ENCODE results near the gene ETFRF1. TPM values are rescaled to one million over a fixed set of nuclear protein-coding genes. Genes with fewer than 3 reads are reported as not detected.

Gene ETFRF1
- total RNA-seq, 1 donor from 2014 or later = 24.7 TPM

DNA sequence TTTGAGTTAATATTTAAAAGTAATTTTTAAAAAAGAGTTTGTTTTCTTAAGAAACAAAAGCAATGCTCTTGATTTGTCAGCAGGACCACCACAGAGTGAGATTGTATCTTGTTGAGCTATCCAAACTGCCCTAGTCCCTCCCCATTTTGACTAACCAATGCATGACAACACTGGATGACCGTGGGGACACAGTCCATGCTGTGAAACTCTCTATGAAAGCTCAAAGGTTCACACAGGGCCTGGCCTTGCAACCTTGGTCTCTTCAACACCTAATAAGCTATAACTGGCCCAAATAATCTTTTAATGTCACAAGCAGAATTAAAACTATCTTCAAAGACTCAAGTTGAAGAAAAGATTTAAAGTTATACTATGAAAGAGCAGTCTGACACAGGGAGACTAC is 13.5 kb downstream of the ETFRF1 start:
- H3K27ac ChIP-seq = no peak overlapping the region
- no peaks in the 10 kb centered on the region for H3K27me3 ChIP-seq (ENCODE audit: low read depth)
- DNase-seq (no peak), ATAC-seq (no peak)
- no peaks in the 10 kb centered on the region for H3K4me1 ChIP-seq
- TF ChIP-seq, protein P1, sequence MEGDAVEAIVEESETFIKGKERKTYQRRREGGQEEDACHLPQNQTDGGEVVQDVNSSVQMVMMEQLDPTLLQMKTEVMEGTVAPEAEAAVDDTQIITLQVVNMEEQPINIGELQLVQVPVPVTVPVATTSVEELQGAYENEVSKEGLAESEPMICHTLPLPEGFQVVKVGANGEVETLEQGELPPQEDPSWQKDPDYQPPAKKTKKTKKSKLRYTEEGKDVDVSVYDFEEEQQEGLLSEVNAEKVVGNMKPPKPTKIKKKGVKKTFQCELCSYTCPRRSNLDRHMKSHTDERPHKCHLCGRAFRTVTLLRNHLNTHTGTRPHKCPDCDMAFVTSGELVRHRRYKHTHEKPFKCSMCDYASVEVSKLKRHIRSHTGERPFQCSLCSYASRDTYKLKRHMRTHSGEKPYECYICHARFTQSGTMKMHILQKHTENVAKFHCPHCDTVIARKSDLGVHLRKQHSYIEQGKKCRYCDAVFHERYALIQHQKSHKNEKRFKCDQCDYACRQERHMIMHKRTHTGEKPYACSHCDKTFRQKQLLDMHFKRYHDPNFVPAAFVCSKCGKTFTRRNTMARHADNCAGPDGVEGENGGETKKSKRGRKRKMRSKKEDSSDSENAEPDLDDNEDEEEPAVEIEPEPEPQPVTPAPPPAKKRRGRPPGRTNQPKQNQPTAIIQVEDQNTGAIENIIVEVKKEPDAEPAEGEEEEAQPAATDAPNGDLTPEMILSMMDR (IDR thresholded peaks at IDR 0.05) = no peak
- H3K9me3 ChIP-seq = no peaks in the 10 kb centered on the region
- no peak overlapping the region for H3K4me3 ChIP-seq
- intact Hi-C loops (cut with DNase I) = no loop called here
- H3K36me3 ChIP-seq = peaks cover 54% of the 10 kb centered on the region

DNA sequence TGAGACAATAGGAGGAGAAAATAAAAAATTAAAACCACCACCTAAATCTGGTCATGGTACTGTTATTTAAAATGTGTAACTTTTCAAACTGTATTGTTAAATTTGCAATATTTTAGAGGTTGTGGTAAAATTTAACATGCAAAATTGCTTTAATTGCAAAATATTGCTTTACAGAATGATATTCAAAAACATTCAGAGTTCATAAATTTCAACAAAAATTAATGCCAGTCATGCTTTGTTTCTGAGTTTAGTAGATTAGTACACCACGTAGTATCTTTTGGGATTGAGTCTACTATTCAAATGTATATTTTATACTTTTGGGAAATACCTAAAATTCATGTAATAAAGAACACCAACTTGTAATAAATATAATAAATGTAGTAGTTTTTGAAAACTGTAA is 18.3 kb downstream of the ETFRF1 start:
- no peaks in the 10 kb centered on the region for H3K4me1 ChIP-seq
- no peaks in the 10 kb centered on the region for H3K9me3 ChIP-seq
- H3K36me3 ChIP-seq = peaks cover 16% of the 10 kb centered on the region
- no peak overlapping the region for H3K4me3 ChIP-seq
- no peak overlapping the region for H3K27ac ChIP-seq
- TF ChIP-seq, protein P1 (IDR thresholded peaks at IDR 0.05) = no peak
- no peak for DNase-seq
- intact Hi-C loops (cut with DNase I) = no loop called here
- no peaks in the 10 kb centered on the region for H3K27me3 ChIP-seq (ENCODE audit: low read depth)
- ATAC-seq = no peak

DNA sequence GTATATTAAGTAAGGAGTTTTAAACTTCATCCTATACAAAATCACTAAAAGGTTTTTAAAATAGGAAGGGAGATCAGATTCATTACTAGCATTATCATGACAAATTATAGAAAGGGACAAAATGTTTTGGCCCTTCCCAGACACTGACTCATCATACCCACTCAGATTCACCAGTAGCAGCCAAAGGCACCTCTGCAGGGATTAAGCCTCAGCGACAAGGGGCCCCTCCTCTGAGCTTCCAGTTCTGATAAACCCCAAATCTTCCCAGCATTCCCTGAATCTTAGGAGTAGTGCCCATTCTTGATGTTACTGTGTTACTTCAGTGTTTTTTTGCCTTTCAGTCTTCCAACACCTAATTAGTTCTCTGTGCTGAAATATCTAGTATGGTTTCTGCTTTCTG is 41.2 kb downstream of the ETFRF1 start:
- Histone ChIP-seq H3K4me1 (peaks cover 4% of the 10 kb centered on the region), H3K27me3 (ENCODE audit: low read depth) (no peaks in the 10 kb centered on the region), H3K4me3 (no peak overlapping the region), H3K27ac (no peak overlapping the region), H3K36me3 (peaks cover 13% of the 10 kb centered on the region), H3K9me3 (no peaks in the 10 kb centered on the region)
- DNase-seq (no peak), ATAC-seq (peak in 1 of 2 donors; percentile 18)
- TF ChIP-seq, protein P1 (IDR thresholded peaks at IDR 0.05) = no peak
- intact Hi-C loops (cut with DNase I) = no loop called here

DNA sequence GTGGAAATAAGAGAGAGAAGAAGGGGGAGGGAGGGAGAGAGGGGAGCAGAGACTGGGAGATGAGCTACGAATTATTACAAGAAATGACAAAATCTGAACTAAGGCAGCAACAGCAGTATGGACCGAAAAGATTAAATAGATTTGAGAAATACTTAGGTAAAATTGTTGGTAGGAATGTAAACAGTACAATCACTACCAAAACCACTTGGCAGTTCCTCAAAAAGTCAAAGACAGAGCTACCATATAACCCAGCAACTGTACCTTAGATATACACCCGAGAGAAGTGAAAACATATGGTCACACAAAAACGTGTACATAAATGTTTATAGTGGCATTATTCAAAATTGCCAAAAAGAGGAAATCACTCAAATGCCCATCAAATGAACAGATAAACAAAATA is 41.6 kb downstream of the ETFRF1 start:
- peaks cover 9% of the 10 kb centered on the region for H3K4me1 ChIP-seq
- no peaks in the 10 kb centered on the region for H3K27me3 ChIP-seq (ENCODE audit: low read depth)
- H3K9me3 ChIP-seq = no peaks in the 10 kb centered on the region
- H3K27ac ChIP-seq = no peak overlapping the region
- ATAC-seq (no peak), DNase-seq (no peak)
- peaks cover 13% of the 10 kb centered on the region for H3K36me3 ChIP-seq
- no peak overlapping the region for H3K4me3 ChIP-seq
- intact Hi-C loops (cut with DNase I) = no loop called here
- TF ChIP-seq, protein P1 (IDR thresholded peaks at IDR 0.05) = no peak

DNA sequence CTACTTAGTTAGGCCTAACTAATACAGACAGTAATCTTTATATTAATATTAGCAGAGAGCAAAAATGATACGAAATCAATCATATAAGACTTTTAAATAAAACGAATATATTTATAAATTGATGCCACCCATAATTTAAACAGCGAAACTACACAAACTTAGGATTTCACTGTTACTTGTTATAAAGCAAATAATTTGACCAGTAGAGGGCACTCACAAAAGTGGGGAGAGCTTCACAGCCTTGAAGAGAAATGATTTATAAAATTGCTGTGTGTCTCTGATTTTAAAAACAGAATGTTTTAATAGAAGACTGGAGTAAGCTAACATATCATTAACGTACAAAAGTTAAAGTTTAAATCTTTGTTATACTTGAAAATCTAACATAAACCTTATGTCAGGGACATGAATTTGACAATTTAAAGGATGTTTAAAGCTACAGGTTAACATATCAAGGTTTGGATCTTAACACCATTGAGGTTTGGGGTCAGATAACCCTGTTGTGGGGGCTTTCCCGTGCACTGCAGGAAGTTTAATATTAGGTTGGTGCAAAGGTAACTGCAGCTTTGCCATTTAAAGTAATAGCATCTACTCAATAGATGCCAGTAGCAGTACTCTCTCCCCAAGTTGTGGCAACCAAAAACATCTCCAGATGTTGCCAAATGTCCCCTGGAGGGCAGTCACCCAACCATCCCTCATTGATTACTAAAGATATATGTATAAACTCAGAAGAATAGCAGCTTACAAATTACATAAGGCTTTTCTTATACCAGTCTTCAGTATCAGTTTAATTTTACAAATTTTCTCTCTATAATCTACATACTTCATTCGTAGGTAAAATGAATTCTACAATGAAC is 46.4 kb downstream of the ETFRF1 start:
- DNase-seq (no peak), ATAC-seq (peak; percentile 60 to 67)
- intact Hi-C loops (cut with DNase I) = no loop called here
- peaks cover 10% of the 10 kb centered on the region for H3K4me1 ChIP-seq
- TF ChIP-seq, protein P1 (IDR thresholded peaks at IDR 0.05) = peak; percentile 69
- no peak overlapping the region for H3K4me3 ChIP-seq
- no peaks in the 10 kb centered on the region for H3K9me3 ChIP-seq
- no peaks in the 10 kb centered on the region for H3K27me3 ChIP-seq (ENCODE audit: low read depth)
- peaks cover 36% of the 10 kb centered on the region for H3K36me3 ChIP-seq
- no peak overlapping the region for H3K27ac ChIP-seq
